ENCODE results near the gene TAOK2. TPM values are rescaled to one million over a fixed set of nuclear protein-coding genes. Genes with fewer than 3 reads are reported as not detected.

TAOK2 gene
- total and polyA plus RNA-seq, 5 donors: 37.2 to 40.1 (median 39.1) TPM

- ATAC-seq (peak; percentile 98 to 99), DNase-seq (peak; percentile 99 to 100 (median 100))
- Histone ChIP-seq H3K4me3 (ENCODE audit: low read length) (peak within 1 kb of the TSS; percentile 73), H3K27ac (ENCODE audit: low read length) (peak within 1 kb of the TSS; percentile 92), H3K9me3 (ENCODE audit: control insufficient read depth, low read length) (no peaks in the 10 kb centered on the region), H3K4me1 (ENCODE audit: control insufficient read depth, insufficient read depth, low read length) (peaks cover 7% of the 10 kb centered on the region), H3K27me3 (ENCODE audit: control insufficient read depth, insufficient read depth) (no peaks in the 10 kb centered on the region)
- intact Hi-C loops (cut with DNase I): loop anchor here in 1 of 4 donors (10.0 kb wide), 2 partner anchors 131 to 181 kb away; partner anchors contain the start of genes CDIPT, PAGR1 and PRRT2
- WGBS: under 1% methylated on average over 65 of the region's 65 CpGs
Observed at GRCh38 chr16:29995911-29996765, 22.5 kb downstream of the TAOK2 start, which contains the start of gene INO80E. Gene INO80E, plus strand, starts transcription at chr16:29996241. Its CDS starts 70 bp downstream, at chr16:29996311.

- intact Hi-C loops (cut with DNase I): loop anchor here in 1 of 4 donors (10.0 kb wide), 2 partner anchors 132 to 182 kb away; partner anchors contain the start of genes CDIPT, PAGR1 and PRRT2
- DNase-seq: no peak
- ATAC-seq: no peak
- H3K9me3 ChIP-seq (ENCODE audit: control insufficient read depth, low read length): no peaks in the 10 kb centered on the region
- WGBS: 20% methylated on average over 9 of the region's 9 CpGs
- no peaks in the 10 kb centered on the region for H3K27me3 ChIP-seq (ENCODE audit: control insufficient read depth, insufficient read depth)
- H3K27ac ChIP-seq (ENCODE audit: low read length): no peak overlapping the region
- peaks cover 7% of the 10 kb centered on the region for H3K4me1 ChIP-seq (ENCODE audit: control insufficient read depth, insufficient read depth, low read length)
- H3K4me3 ChIP-seq (ENCODE audit: low read length): peak overlapping the region; percentile 73
Observed at GRCh38 chr16:29996766-29997250, 23.1 kb downstream of the TAOK2 start.

- no peak overlapping the region for H3K4me3 ChIP-seq (ENCODE audit: low read length)
- intact Hi-C loops (cut with DNase I): loop anchor here in 1 of 4 donors (10.0 kb wide), 2 partner anchors 135 to 185 kb away; partner anchors contain the start of genes CDIPT, PAGR1 and PRRT2
- H3K9me3 ChIP-seq (ENCODE audit: control insufficient read depth, low read length): no peaks in the 10 kb centered on the region
- H3K27me3 ChIP-seq (ENCODE audit: control insufficient read depth, insufficient read depth): no peaks in the 10 kb centered on the region
- H3K27ac ChIP-seq (ENCODE audit: low read length): no peak overlapping the region
- no peak for DNase-seq
- no peak for ATAC-seq
- peaks cover 5% of the 10 kb centered on the region for H3K4me1 ChIP-seq (ENCODE audit: control insufficient read depth, insufficient read depth, low read length)
- 87% methylated on average over 6 of the region's 6 CpGs for WGBS
Observed at GRCh38 chr16:29999605-30000004, 25.9 kb downstream of the TAOK2 start.

GRCh38 chr16:30000735-30001631, 27.3 kb downstream of the TAOK2 start:
- DNase-seq: peak in 2 of 3 donors; percentile 39 to 62
- intact Hi-C loops (cut with DNase I): no loop called here
- WGBS: 81% methylated on average over 33 of the region's 33 CpGs

GRCh38 chr16:30002614-30003346, 29.1 kb downstream of the TAOK2 start:
- Histone ChIP-seq H3K27me3 (ENCODE audit: control insufficient read depth, insufficient read depth) (no peaks in the 10 kb centered on the region), H3K4me3 (ENCODE audit: low read length) (no peak overlapping the region), H3K27ac (ENCODE audit: low read length) (no peak overlapping the region), H3K9me3 (ENCODE audit: control insufficient read depth, low read length) (no peaks in the 10 kb centered on the region), H3K4me1 (ENCODE audit: control insufficient read depth, insufficient read depth, low read length) (no peaks in the 10 kb centered on the region)
- DNase-seq (peak in 1 of 3 donors; percentile 36), ATAC-seq (no peak)
- intact Hi-C loops (cut with DNase I): no loop called here
- WGBS: 84% methylated on average over 19 of the region's 19 CpGs

More at GRCh38 chr16:30000735-30001631, 27.3 kb downstream of the TAOK2 start:
- no peak for ATAC-seq
- H3K9me3 ChIP-seq (ENCODE audit: control insufficient read depth, low read length): no peaks in the 10 kb centered on the region
- H3K4me1 ChIP-seq (ENCODE audit: control insufficient read depth, insufficient read depth, low read length): peaks cover 3% of the 10 kb centered on the region
- H3K27me3 ChIP-seq (ENCODE audit: control insufficient read depth, insufficient read depth): no peaks in the 10 kb centered on the region
- H3K27ac ChIP-seq (ENCODE audit: low read length): no peak overlapping the region
- H3K4me3 ChIP-seq (ENCODE audit: low read length): no peak overlapping the region

- DNase-seq (peak in 1 of 3 donors; percentile 51), ATAC-seq (no peak)
- Histone ChIP-seq H3K4me3 (ENCODE audit: low read length) (no peak overlapping the region), H3K4me1 (ENCODE audit: control insufficient read depth, insufficient read depth, low read length) (no peaks in the 10 kb centered on the region), H3K27ac (ENCODE audit: low read length) (no peak overlapping the region), H3K9me3 (ENCODE audit: control insufficient read depth, low read length) (no peaks in the 10 kb centered on the region), H3K27me3 (ENCODE audit: control insufficient read depth, insufficient read depth) (no peaks in the 10 kb centered on the region)
- intact Hi-C loops (cut with DNase I): no loop called here
- 83% methylated on average over 17 of the region's 17 CpGs for WGBS
Observed at GRCh38 chr16:30003670-30004423, 30.2 kb downstream of the TAOK2 start.

GRCh38 chr16:30004424-30004776, 30.7 kb downstream of the TAOK2 start:
- Histone ChIP-seq H3K4me3 (ENCODE audit: low read length) (no peak overlapping the region), H3K27ac (ENCODE audit: low read length) (no peak overlapping the region), H3K4me1 (ENCODE audit: control insufficient read depth, insufficient read depth, low read length) (no peaks in the 10 kb centered on the region), H3K27me3 (ENCODE audit: control insufficient read depth, insufficient read depth) (no peaks in the 10 kb centered on the region), H3K9me3 (ENCODE audit: control insufficient read depth, low read length) (no peaks in the 10 kb centered on the region)
- WGBS: 82% methylated on average over 19 of the region's 19 CpGs
- intact Hi-C loops (cut with DNase I): no loop called here
- ATAC-seq: no peak
- DNase-seq: peak in 2 of 3 donors; percentile 45 to 58

- WGBS: 64% methylated on average over 11 of the region's 11 CpGs
- no peaks in the 10 kb centered on the region for H3K9me3 ChIP-seq (ENCODE audit: control insufficient read depth, low read length)
- H3K27ac ChIP-seq (ENCODE audit: low read length): no peak overlapping the region
- no peak overlapping the region for H3K4me3 ChIP-seq (ENCODE audit: low read length)
- intact Hi-C loops (cut with DNase I): no loop called here
- DNase-seq (peak in 1 of 3 donors; percentile 59), ATAC-seq (no peak)
- no peaks in the 10 kb centered on the region for H3K27me3 ChIP-seq (ENCODE audit: control insufficient read depth, insufficient read depth)
- no peaks in the 10 kb centered on the region for H3K4me1 ChIP-seq (ENCODE audit: control insufficient read depth, insufficient read depth, low read length)
Observed at GRCh38 chr16:30004811-30005242, 31.2 kb downstream of the TAOK2 start.

- no peaks in the 10 kb centered on the region for H3K4me1 ChIP-seq (ENCODE audit: control insufficient read depth, insufficient read depth, low read length)
- ATAC-seq (peak; percentile 50 to 55), DNase-seq (peak in 2 of 3 donors; percentile 60 to 62)
- no peak overlapping the region for H3K27ac ChIP-seq (ENCODE audit: low read length)
- H3K27me3 ChIP-seq (ENCODE audit: control insufficient read depth, insufficient read depth): no peaks in the 10 kb centered on the region
- intact Hi-C loops (cut with DNase I): no loop called here
- no peak overlapping the region for H3K4me3 ChIP-seq (ENCODE audit: low read length)
- 55% methylated on average over 35 of the region's 35 CpGs for WGBS
- no peaks in the 10 kb centered on the region for H3K9me3 ChIP-seq (ENCODE audit: control insufficient read depth, low read length)
Observed at GRCh38 chr16:30005341-30006094, 31.9 kb downstream of the TAOK2 start.
